ENCODE measurements around the gene KLHL10. TPM values are rescaled to one million over a fixed set of nuclear protein-coding genes. Genes with fewer than 3 reads are reported as not detected.
"Not testable (repeated sequence)": the region's sequence is repeated elsewhere in the genome, so short reads cannot be mapped to it uniquely, and the experiment has no call there.

The KLHL10 gene
- total and polyA plus RNA-seq, 2 of the 4 experiments (the other 2 are of a cell fraction), result 0.18 TPM; not detected in 1

DNA sequence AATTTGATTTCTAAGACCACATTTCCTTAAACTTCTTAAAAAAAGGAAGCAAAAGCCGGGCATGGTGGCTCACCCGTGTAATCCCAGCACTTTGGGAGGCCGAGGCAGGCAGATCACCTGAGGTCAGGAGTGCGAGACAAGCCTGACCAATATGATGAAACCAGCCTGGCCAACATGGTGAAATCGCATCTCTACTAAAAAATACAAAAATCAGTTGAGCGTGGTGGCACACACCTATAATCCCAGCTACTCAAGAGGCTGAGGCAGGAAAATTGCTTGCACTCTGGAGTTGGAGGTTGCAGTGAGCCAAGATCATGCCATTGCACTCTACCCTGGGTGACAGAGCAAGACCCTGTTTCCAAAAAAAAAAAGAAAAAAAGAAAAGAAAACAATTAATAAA, 3.2 kb downstream of the KLHL10 start:
- H3K4me3 ChIP-seq (ENCODE audit: insufficient read depth, low read depth, low read length); H3K56ac ChIP-seq (ENCODE audit: extremely low read depth, insufficient read depth, low read length); H3K9me3 ChIP-seq (ENCODE audit: control insufficient read depth, insufficient read depth, low read length); POLR2A ChIA-PET (ENCODE audit: unreplicated experiment); H2BK15ac ChIP-seq (ENCODE audit: low read depth, low read length); H2AK9ac ChIP-seq (replicated peaks; ENCODE audit: low read depth, low read length, poor library complexity); ATAC-seq (ENCODE audit: low read depth); H3K9ac ChIP-seq (ENCODE audit: low read depth, low read length); H3K18ac ChIP-seq (ENCODE audit: low read depth, low read length); intact Hi-C loops (cut with micrococcal nuclease); CTCF ChIA-PET; H3K14ac ChIP-seq (replicated peaks; ENCODE audit: low read depth, low read length); H4K91ac ChIP-seq (ENCODE audit: insufficient read depth, low read depth, low read length); H3K4me2 ChIP-seq (ENCODE audit: low read depth, low read length); H3K36me3 ChIP-seq (ENCODE audit: control insufficient read depth, insufficient read depth, low read length); H3K27ac ChIP-seq (ENCODE audit: insufficient read depth, low read length); H3K23ac ChIP-seq (ENCODE audit: low read depth, low read length); H3K4ac ChIP-seq (ENCODE audit: low read depth, low read length); H3K79me1 ChIP-seq (ENCODE audit: low read depth in 1 of 2, low read length in 2 of 2); H3K4me1 ChIP-seq (ENCODE audit: control insufficient read depth, insufficient read depth, low read length); BruUV-seq (replicated peaks); H3K27me3 ChIP-seq (ENCODE audit: control insufficient read depth, insufficient read depth, low read length); dilution Hi-C loops (cut with HindIII; ENCODE audit: low sequenced_read_pairs, unreplicated experiment); H4K20me1 ChIP-seq (ENCODE audit: insufficient read depth, low read length); H4K8ac ChIP-seq (ENCODE audit: low read depth in 2 of 2, low read length in 2 of 2); H2AK5ac ChIP-seq (ENCODE audit: low read depth, low read length); DNase-seq; H2BK5ac ChIP-seq (ENCODE audit: low read depth, low read length, poor library complexity, severe bottlenecking); H3K9me1 ChIP-seq (ENCODE audit: insufficient read depth, low read length); H2AFZ ChIP-seq (replicated peaks; ENCODE audit: low read length, poor library complexity); in situ Hi-C loops (cut with MboI; ENCODE audit: low sequenced_read_pairs); H2BK20ac ChIP-seq (ENCODE audit: low read depth, low read length); H4K5ac ChIP-seq (ENCODE audit: low read depth, low read length); H2BK120ac ChIP-seq (ENCODE audit: low read depth, low read length): not testable (repeated sequence)
- no CpG with 5 or more reads among the region's 6 CpGs for WGBS, 2 experiments (ENCODE audit: extremely low coverage in 2 of 2, insufficient read length in 1 of 2)

Measured in IMR-90 (cell line).